T-cell (primary cell): ENCODE measurements around the gene OR1F1. TPM values are rescaled to one million over a fixed set of nuclear protein-coding genes. Genes with fewer than 3 reads are reported as not detected.

Experiments
- ATAC-seq, 4 experiments: fragments of 200-7000 bp in 3 of 4; fragments of 150-1000 bp in 1 of 4; cut with Tn5 transposase; replicated peaks in 1 of 4; 1 replicate in 3 of 4; 2 replicates in 1 of 4; pipeline ENCODE4 v1.10.0; 2021; ENCODE audit warnings: moderate library complexity in 3 of 4, mild to moderate bottlenecking in 2 of 4, moderate number of reproducible peaks in 1 of 4
- CTCF ChIA-PET, 2 donors: fragments of 300-600 bp; sonication (Branson Sonifier 250); formaldehyde crosslinking; loops; one replicate each; lab custom pipeline; 2022; ENCODE audit warnings: antibody characterized with exemption in 2 of 2; lab: Charles Lee
- POLR2A ChIA-PET, 2 donors: fragments of 300-600 bp; sonication (Branson Sonifier 250); formaldehyde crosslinking; loops; one replicate each; lab custom pipeline; 2022; ENCODE audit warnings: antibody characterized with exemption in 2 of 2; lab: Charles Lee
- DNase-seq, 35 experiments: peaks; one replicate each; pipeline versions ENCODE4 v3.0.0 to v3.0.0-alpha.2; 2013 to 2023
- H3K27ac ChIP-seq: one replicate; pipeline ENCODE4 v1.5.1; 2013; ENCODE audit warnings: low read length
- H3K27me3 ChIP-seq, 2 experiments: replicated peaks in 1 of 2; 1 replicate in 1 of 2; 2 replicates in 1 of 2; pipeline versions ENCODE4 v1.6.1 to v1.7.0; 2013; ENCODE audit warnings: low read length in 1 of 2, mixed read lengths in 1 of 2; ENCODE audit not compliant: control insufficient read depth in 2 of 2, insufficient read depth in 2 of 2; ENCODE audit errors: extremely low read depth in 1 of 2
- H3K36me3 ChIP-seq, 2 donors: 1 replicate in 1 of 2; 2 replicates in 1 of 2; pipeline versions ENCODE4 v1.6.1 to v1.7.0; 2013; ENCODE audit warnings: low read length in 1 of 2; ENCODE audit not compliant: control insufficient read depth in 2 of 2, insufficient read depth in 1 of 2; ENCODE audit errors: extremely low read depth in 1 of 2
- H3K4me1 ChIP-seq, 2 experiments: 1 replicate in 1 of 2; 2 replicates in 1 of 2; pipeline versions ENCODE4 v1.6.1 to v1.7.0; 2013; ENCODE audit warnings: low read length in 2 of 2, mixed read lengths in 1 of 2; ENCODE audit not compliant: insufficient read depth in 2 of 2, control insufficient read depth in 1 of 2; ENCODE audit errors: extremely low read depth in 1 of 2
- H3K4me3 ChIP-seq, 2 donors: 1 replicate in 1 of 2; 2 replicates in 1 of 2; pipeline versions ENCODE4 v1.5.1 to v1.7.0; 2013; ENCODE audit warnings: mild to moderate bottlenecking in 2 of 2, low read length in 1 of 2, moderate library complexity in 1 of 2; ENCODE audit not compliant: control insufficient read depth in 1 of 2; ENCODE audit errors: extremely low read depth in 1 of 2
- H3K9me3 ChIP-seq: 2 replicates; pipeline ENCODE4 v1.7.0; 2013
- H3K27ac Mint-ChIP-seq, 2 donors: one replicate each; pipeline ENCODE4 v1.8.0; 2020 to 2021; ENCODE audit warnings: mild to moderate bottlenecking in 2 of 2, mixed read lengths in 2 of 2
- H3K27me3 Mint-ChIP-seq, 2 donors: one replicate each; pipeline ENCODE4 v1.8.0; 2021 to 2022; ENCODE audit warnings: mixed read lengths in 2 of 2
- H3K36me3 Mint-ChIP-seq: one replicate; pipeline ENCODE4 v1.8.0; 2021; ENCODE audit warnings: mixed read lengths
- H3K4me1 Mint-ChIP-seq, 3 donors: one replicate each; pipeline ENCODE4 v1.8.0; 2020 to 2022; ENCODE audit warnings: mixed read lengths in 3 of 3, mild to moderate bottlenecking in 1 of 3
- H3K4me3 Mint-ChIP-seq, 3 donors: one replicate each; pipeline ENCODE4 v1.8.0; 2020 to 2022; ENCODE audit warnings: mild to moderate bottlenecking in 3 of 3, mixed read lengths in 3 of 3, moderate library complexity in 3 of 3
- H3K9me3 Mint-ChIP-seq, 3 donors: one replicate each; pipeline ENCODE4 v1.8.0; 2020 to 2022; ENCODE audit warnings: mixed read lengths in 3 of 3
- WGBS: methylation state at CpG from one replicate; pipeline ENCODE4 v1.1.5; 2013; ENCODE audit warnings: missing lambda C conversion rate; ENCODE audit not compliant: insufficient coverage; 5-methylcytosine and 5-hydroxymethylcytosine counted together
- total RNA-seq, 35 experiments: library from RNA in 6 of 35; stranded (reverse) in 6 of 35; fragments of 120-200 nt in 1 of 35; gene quantifications; one replicate each; pipeline versions ENCODE4 v1.2.1 to v1.2.4 and lab custom pipeline; 2013 to 2026

The OR1F1 gene
- total RNA-seq, 5 donors from 2014 or later (not counting 1 experiment from before 2014, with no cell fraction given), result not detected

GRCh38 chr16:3141781-3142311 lies 46.2 kb upstream of the OR1F1 start:
- Mint-ChIP-seq H3K4me1 (peaks cover under 1 to 10% (median 2%) of the 10 kb centered on the region in 3 donors), H3K27ac (no peak overlapping the region), H3K36me3 (peaks cover 19% of the 10 kb centered on the region), H3K27me3 (no peaks in the 10 kb centered on the region), H3K9me3 (no peaks in the 10 kb centered on the region), H3K4me3 (no peak overlapping the region)
- peaks cover 24 to 34% of the 10 kb centered on the region in 2 donors for H3K36me3 ChIP-seq
- ChIA-PET CTCF (no interaction called here), POLR2A (no interaction called here)
- H3K27me3 ChIP-seq, result peaks cover 0 to 5% of the 10 kb centered on the region in 2 experiments
- no peaks in the 10 kb centered on the region for H3K9me3 ChIP-seq
- no peak overlapping the region for H3K4me3 ChIP-seq
- no peak for ATAC-seq
- WGBS, result 94% methylated on average over 19 of the region's 23 CpGs
- no peak for DNase-seq
- H3K27ac ChIP-seq, result no peak overlapping the region
- peaks cover 0 to 6% of the 10 kb centered on the region in 2 experiments for H3K4me1 ChIP-seq

DNA sequence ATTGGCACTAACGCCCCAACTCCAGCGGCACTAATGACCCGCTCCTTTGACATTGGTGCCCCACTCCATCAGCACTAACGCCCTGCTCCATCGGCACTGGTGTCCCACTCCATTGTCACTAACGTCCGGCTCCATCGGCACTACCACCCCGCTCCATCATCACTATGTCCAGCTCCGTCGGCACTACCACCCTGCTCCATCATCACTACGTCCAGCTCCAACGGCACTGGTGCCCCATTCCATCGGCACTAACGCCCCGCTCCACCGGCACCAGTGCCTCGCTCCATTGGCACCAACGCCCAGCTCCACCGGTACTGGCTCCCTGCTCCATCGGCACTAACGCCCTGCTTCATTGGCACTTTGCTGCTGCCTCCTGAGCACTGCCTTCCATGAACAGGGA lies 45.7 kb upstream of the OR1F1 start:
- Mint-ChIP-seq H3K4me3 (no peak overlapping the region), H3K27ac (peak overlapping the region in 1 of 2 donors; percentile 32), H3K27me3 (no peaks in the 10 kb centered on the region), H3K36me3 (peaks cover 19% of the 10 kb centered on the region), H3K9me3 (no peaks in the 10 kb centered on the region), H3K4me1 (peaks cover 0 to 10% (median 0%) of the 10 kb centered on the region in 3 donors)
- POLR2A ChIA-PET, result no interaction called here
- ATAC-seq (no peak), DNase-seq (no peak)
- Histone ChIP-seq H3K4me3 (no peak overlapping the region), H3K9me3 (no peaks in the 10 kb centered on the region), H3K27me3 (peaks cover 0 to 7% of the 10 kb centered on the region in 2 experiments), H3K4me1 (peaks cover 0 to 2% of the 10 kb centered on the region in 2 experiments), H3K36me3 (peaks cover 24 to 34% of the 10 kb centered on the region in 2 donors), H3K27ac (no peak overlapping the region)
- WGBS, result 95% methylated on average over 20 of the region's 22 CpGs
- CTCF ChIA-PET, result no interaction called here

DNA sequence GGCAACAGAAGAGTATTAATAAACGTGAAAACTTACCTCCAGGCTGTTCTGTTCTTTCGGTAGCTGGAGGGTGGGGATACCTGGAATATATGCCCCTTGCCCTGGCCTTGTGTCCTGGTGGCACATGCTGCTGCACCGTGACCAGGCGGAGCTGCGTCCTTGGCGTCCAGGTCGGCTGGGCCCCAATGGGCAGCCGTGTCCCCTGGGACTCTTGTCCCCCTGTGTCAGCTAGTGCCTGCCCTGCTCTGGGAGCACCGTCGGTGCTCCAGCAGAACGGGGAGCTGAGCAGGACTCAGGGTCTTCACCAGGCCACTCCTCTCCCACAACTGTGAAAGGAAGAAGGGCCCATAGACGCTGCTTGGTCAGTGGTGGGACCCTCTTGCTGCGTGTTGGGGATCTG lies 45.2 kb upstream of the OR1F1 start:
- Mint-ChIP-seq H3K4me3 (no peak overlapping the region), H3K9me3 (no peaks in the 10 kb centered on the region)
- WGBS, result 89% methylated on average over 12 of the region's 13 CpGs

DNA sequence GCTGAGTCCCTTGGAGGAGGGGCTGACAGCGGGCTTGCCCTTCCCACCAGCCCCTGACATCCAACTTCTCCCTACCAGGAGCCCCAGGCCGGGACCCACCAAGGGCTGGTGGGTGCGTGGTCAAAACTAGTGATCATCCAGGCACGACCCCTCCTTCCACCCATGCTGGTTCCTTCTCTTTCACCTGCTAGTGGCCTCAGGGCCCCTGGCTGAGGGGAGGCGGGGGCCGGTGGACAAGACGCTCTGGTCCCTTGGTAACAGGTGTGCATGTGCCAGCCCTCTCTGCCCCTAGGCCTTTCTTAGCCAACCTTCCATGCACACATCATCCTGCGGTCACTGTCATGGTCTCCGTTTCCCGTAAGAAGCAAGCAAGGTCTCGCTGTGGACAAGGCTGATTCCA lies 44.8 kb upstream of the OR1F1 start:
- Mint-ChIP-seq H3K27ac (no peak overlapping the region), H3K36me3 (peaks cover 19% of the 10 kb centered on the region), H3K4me3 (no peak overlapping the region), H3K9me3 (no peaks in the 10 kb centered on the region), H3K4me1 (peaks cover 0 to 6% (median 0%) of the 10 kb centered on the region in 3 donors), H3K27me3 (no peaks in the 10 kb centered on the region)
- H3K4me3 ChIP-seq, result no peak overlapping the region
- H3K9me3 ChIP-seq, result no peaks in the 10 kb centered on the region
- peaks cover 0 to 10% of the 10 kb centered on the region in 2 experiments for H3K27me3 ChIP-seq
- H3K36me3 ChIP-seq, result peaks cover 23 to 30% of the 10 kb centered on the region in 2 donors
- no peak for ATAC-seq
- WGBS, result 97% methylated on average over 9 of the region's 11 CpGs
- CTCF ChIA-PET, result no interaction called here
- DNase-seq, result no peak
- POLR2A ChIA-PET, result no interaction called here
- no peaks in the 10 kb centered on the region for H3K4me1 ChIP-seq
- H3K27ac ChIP-seq, result no peak overlapping the region

More for the DNA sequence above, 45.2 kb upstream of the OR1F1 start:
- Histone ChIP-seq H3K9me3 (no peaks in the 10 kb centered on the region), H3K4me3 (no peak overlapping the region), H3K4me1 (no peaks in the 10 kb centered on the region), H3K36me3 (peaks cover 24 to 33% of the 10 kb centered on the region in 2 donors), H3K27ac (no peak overlapping the region), H3K27me3 (peaks cover 0 to 10% of the 10 kb centered on the region in 2 experiments)
- ATAC-seq (no peak), DNase-seq (no peak)
- H3K27me3 Mint-ChIP-seq, result no peaks in the 10 kb centered on the region
- no peak overlapping the region for H3K27ac Mint-ChIP-seq
- CTCF ChIA-PET, result no interaction called here
- peaks cover 0 to 7% (median 0%) of the 10 kb centered on the region in 3 donors for H3K4me1 Mint-ChIP-seq
- peaks cover 19% of the 10 kb centered on the region for H3K36me3 Mint-ChIP-seq
- POLR2A ChIA-PET, result no interaction called here

- Histone ChIP-seq H3K9me3 (no peaks in the 10 kb centered on the region), H3K4me1 (peaks cover 0 to under 1% of the 10 kb centered on the region in 2 experiments), H3K36me3 (peaks cover 21 to 25% of the 10 kb centered on the region in 2 donors), H3K27ac (no peak overlapping the region), H3K4me3 (no peak overlapping the region), H3K27me3 (peaks cover 0 to 10% of the 10 kb centered on the region in 2 experiments)
- Mint-ChIP-seq H3K9me3 (no peaks in the 10 kb centered on the region), H3K36me3 (peaks cover 19% of the 10 kb centered on the region), H3K4me1 (peaks cover 0 to 6% (median 1%) of the 10 kb centered on the region in 3 donors), H3K4me3 (no peak overlapping the region), H3K27me3 (no peaks in the 10 kb centered on the region), H3K27ac (no peak overlapping the region)
- POLR2A ChIA-PET, result no interaction called here
- DNase-seq, result no peak
- 87% methylated on average over 23 of the region's 23 CpGs for WGBS
- CTCF ChIA-PET, result no interaction called here
- ATAC-seq, result no peak
These were observed 44.2 kb upstream of the OR1F1 start for GRCh38 chr16:3143598-3144320.

DNA sequence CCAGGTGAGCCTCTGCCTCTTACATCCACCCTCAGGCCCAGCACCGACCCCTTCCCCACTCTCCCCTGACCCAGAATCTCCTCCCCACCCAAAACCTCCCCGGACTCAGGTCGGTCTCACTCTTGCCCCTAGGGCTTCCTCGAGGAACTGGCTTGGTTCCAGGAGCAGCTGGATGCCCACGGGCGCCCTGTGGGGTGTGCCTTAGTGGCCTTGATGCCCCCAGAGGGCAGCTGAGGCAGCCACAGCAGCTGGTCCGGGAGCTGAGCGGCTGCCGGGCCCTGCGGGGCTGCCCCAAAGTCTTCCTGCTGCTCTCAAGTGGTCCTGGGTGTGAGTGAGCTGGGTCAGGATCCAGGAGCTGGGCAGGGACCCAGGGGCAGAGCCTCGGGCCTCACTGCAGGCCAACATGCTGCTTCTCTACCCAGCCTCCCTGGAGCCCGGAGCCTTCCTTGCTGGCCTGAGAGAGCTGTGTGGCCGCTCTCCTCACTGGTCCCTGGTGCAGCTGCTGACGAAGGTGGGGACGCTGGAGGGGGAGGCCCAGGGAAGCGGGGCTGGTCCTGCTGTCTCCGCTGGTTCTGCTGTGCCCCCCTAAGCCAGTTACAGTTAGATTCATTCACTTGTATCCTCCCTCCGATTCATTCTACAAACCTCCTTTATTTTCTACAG lies 43.6 kb upstream of the OR1F1 start:
- 79% methylated on average over 17 of the region's 18 CpGs for WGBS
- ChIA-PET POLR2A (interaction anchor here in 1 of 2 donors (0.6 kb wide), 1 partner anchor 162 kb away, joined by 4 read pairs; no protein-coding TSS in a partner anchor), CTCF (no interaction called here)
- Histone ChIP-seq H3K4me3 (no peak overlapping the region), H3K9me3 (no peaks in the 10 kb centered on the region), H3K27me3 (peaks cover 0 to 10% of the 10 kb centered on the region in 2 experiments), H3K4me1 (peaks cover 0 to 7% of the 10 kb centered on the region in 2 experiments), H3K36me3 (peaks cover 19 to 21% of the 10 kb centered on the region in 2 donors), H3K27ac (no peak overlapping the region)
- H3K9me3 Mint-ChIP-seq, result no peaks in the 10 kb centered on the region
- DNase-seq (no peak), ATAC-seq (no peak)
- no peaks in the 10 kb centered on the region for H3K27me3 Mint-ChIP-seq
- H3K36me3 Mint-ChIP-seq, result peaks cover 15% of the 10 kb centered on the region
- no peak overlapping the region for H3K27ac Mint-ChIP-seq
- H3K4me3 Mint-ChIP-seq, result no peak overlapping the region
- peaks cover 0 to 6% (median 5%) of the 10 kb centered on the region in 3 donors for H3K4me1 Mint-ChIP-seq
